Measurements from ENCODE around the gene PAK3.

The PAK3 gene

GRCh38 chrX:111133389-111133788 is 37.4 kb downstream of the PAK3 start:
- DNase-seq = no peak

DNA sequence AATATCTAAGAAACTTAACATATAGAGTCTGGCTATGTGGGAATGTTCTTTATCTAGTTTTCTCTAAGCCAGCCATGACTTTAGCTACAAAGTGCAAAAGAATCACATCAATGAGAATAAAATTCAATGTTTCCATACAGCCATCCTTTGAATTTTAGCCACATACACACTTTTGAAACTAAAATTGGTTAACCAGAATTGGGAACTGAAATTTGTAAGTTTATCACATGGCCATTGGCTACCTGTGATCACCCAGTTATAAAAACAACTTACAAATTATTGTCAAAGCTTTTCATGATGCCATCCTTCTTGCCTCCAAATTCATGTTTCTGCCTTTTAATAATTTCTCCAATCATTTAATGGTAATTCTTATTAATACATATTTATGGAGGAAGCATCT is 49.9 kb downstream of the PAK3 start:
- no peak for DNase-seq

- DNase-seq = no peak
Measured at GRCh38 chrX:111151764-111152163, 55.8 kb downstream of the PAK3 start.

DNA sequence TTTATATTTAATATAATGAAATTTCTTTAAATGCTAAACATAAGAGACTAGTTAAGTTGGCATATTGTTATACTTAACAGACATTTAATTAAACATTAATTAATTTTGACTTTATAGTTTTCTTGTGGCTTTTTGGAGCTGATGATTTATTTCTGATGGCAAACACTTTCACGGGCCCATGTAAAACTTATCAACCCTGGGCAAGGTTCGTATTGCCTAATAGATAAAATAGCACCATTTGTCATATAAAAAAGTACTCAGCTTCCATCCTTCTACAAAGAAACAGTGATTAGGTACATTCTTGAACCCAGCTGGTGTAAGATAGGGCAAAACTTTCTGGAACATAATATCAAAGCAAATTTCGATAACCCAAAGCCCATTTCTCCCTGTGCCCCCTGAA is 63.2 kb downstream of the PAK3 start:
- DNase-seq = no peak

GRCh38 chrX:111164728-111165127 is 68.7 kb downstream of the PAK3 start:
- no peak for DNase-seq

GRCh38 chrX:111165902-111166301 is 69.9 kb downstream of the PAK3 start:
- no peak for DNase-seq

- DNase-seq = no peak
Measured at GRCh38 chrX:111167334-111167733, 71.3 kb downstream of the PAK3 start.

- no peak for DNase-seq
Measured at GRCh38 chrX:111168314-111168713, 72.3 kb downstream of the PAK3 start.

GRCh38 chrX:111169141-111169540 is 73.2 kb downstream of the PAK3 start:
- no peak for DNase-seq

GRCh38 chrX:111170017-111170416 is 74.0 kb downstream of the PAK3 start:
- DNase-seq = no peak

GRCh38 chrX:111180750-111181240 is 84.8 kb downstream of the PAK3 start:
- DNase-seq = no peak

DNA sequence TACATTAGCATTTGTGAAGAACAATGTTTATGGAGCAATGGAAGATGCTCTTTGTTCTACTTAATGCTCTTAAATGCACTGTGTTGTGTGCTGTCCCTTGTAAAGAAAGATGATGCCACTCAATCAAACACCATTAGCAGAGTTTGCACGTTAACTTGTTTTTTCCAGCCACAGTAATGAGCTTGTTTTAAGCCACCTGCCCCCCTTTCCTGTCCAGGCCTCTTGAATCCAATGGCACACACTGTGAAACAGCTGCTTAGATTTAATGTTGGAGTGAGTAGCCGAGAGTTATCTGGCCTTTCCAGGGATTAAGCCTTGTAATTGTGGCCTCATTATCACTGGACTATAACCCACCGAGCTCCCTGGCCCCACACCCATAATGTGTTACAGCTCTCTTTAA is 86.0 kb downstream of the PAK3 start:
- DNase-seq = no peak

DNA sequence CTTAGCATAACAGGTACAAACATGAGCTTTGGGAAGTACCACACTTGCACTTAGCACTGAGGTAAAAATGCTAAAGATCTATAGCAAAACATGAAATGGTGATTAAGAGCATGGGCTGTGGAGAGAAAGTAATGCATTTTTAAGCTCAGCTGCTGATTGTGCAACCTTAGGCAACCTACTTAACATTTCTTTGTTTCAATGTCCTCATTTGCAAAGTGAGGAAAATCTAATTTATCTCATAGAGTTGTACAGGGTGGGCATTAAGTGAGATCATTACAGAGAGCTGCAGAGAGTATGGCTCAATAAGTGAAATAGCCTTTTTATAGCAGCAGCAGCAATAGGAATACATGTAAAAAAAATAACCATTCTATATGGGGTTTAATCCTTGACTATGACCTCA is 87.0 kb downstream of the PAK3 start:
- no peak for DNase-seq

DNA sequence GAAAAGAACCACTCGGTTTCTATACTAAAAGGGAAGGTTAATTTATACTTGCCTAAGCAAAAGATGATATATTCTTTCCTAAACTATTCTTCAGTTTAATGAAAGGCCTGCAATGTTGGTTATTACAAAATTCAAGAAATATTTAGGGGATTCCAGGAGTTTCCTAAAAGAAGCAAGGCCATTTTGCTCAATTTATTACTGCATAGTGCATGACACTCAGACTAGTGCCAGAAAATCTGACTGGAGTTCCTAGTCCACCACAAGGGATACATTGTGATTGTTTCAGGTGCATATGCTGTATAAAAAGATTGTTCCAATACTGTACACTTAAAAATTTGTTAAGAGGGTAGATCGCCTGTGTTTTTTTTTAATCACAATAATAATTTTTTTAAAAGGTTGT is 95.6 kb downstream of the PAK3 start:
- no peak for DNase-seq

GRCh38 chrX:111199505-111199904 is 103.5 kb downstream of the PAK3 start:
- DNase-seq = no peak

GRCh38 chrX:111200327-111200726 is 104.3 kb downstream of the PAK3 start:
- no peak for DNase-seq

- DNase-seq = no peak
Measured at GRCh38 chrX:111207851-111208250, 111.9 kb downstream of the PAK3 start.

DNA sequence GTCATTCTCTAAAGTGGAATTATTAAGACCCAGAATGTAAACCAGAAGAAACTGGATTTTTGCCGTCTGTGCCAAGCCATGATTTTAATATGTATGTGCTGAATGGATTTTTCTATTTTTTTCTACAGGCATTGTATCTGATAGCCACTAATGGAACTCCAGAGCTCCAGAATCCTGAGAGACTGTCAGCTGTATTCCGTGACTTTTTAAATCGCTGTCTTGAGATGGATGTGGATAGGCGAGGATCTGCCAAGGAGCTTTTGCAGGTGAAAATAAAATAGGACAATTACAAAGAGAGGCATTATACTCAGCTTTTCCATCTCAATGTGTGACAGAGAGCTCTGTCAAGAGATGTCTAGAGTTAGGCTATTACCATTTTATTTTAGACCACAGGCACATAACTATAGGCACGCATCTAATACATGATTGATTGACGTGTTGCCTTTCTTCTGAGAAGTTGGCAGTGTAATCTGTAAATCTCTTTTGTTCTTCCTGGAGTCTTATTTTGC is 120.4 kb downstream of the PAK3 start:
- DNase-seq = no peak

DNA sequence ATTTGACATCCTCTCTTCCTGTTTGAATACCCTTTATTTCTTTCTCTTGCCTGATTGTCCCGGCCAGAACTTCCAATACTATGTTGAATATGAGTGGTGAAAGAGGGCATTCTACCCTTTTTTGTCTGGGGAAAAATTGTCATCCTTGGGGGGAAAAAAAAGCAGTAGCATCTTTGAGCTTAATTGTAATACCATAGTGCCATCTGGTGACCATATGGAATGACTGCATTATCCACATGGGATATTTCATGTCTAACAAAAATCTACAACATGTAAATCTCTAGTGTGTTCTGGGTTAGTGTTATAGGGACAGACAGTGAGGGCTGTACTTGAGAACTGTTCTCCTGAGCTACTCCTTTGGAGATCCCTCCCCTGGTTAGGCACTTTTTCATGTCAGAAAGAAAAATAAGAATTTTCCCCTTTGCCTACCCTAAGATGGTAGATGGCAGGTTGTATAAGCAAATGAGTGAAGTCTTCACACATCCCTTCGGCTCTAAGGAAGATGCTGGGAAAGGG is 148.3 kb downstream of the PAK3 start:
- DNase-seq = no peak

- DNase-seq = no peak
Measured at GRCh38 chrX:111254896-111255693, 159.1 kb downstream of the PAK3 start.

GRCh38 chrX:111257733-111258132 is 161.7 kb downstream of the PAK3 start:
- no peak for DNase-seq

DNA sequence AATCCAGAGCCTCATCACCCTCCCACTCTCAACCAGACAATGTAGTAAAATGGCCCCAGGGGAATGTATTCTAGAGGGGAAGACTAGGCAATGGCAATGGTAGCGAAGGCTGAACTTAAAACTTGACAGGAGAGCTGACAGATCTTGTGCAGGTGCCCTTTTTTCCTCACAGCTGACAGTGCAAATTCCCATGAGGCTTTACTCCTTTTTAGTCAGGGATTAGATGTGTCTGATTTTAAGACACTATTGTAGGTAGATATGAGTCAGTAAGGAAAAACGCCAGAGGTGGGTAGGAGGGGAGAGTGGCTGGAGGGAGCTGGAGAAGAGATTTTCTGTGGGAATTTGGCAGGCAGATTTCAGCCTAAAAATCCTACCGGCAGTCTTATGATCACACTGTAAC is 163.6 kb downstream of the PAK3 start:
- no peak for DNase-seq

DNA sequence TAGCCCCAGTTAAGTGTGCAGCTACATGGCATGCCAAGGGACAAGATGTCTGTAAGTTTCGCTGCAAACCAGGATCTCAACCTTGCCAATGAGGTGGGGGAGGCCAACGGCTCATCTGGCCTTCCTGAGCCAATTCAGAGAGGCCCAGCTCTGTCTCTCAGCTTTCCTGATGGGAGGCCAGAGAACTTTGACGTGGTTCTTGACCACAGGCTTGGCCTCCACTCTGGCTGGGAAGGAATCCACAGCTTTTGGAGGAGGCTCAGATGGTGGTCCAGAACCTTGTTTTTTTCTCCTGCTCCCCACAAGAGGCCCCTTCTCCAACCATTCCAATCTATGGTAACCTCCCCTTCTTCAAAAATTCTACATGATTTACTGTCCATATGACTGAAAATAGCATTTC is 164.5 kb downstream of the PAK3 start:
- DNase-seq = no peak

- DNase-seq = no peak
Measured at GRCh38 chrX:111262086-111262485, 166.1 kb downstream of the PAK3 start.

- no peak for DNase-seq
Measured at GRCh38 chrX:111264385-111264784, 168.4 kb downstream of the PAK3 start.
